HL-60 (cell line): ENCODE results near the gene MGAT5.

ENCODE experiments used
- GABPA ChIP-seq: IDR thresholded peaks from 2 replicates; pipeline ENCODE4 v1.6.1; 2012; ENCODE audit warnings: low read depth
- POLR2AphosphoS5 ChIP-seq: IDR thresholded peaks from 2 replicates; pipeline ENCODE4 v1.6.1; 2012; ENCODE audit warnings: low read depth
- SPI1 ChIP-seq: IDR thresholded peaks from 2 replicates; pipeline ENCODE4 v1.6.1; 2012; ENCODE audit warnings: low read depth, mild to moderate bottlenecking, borderline replicate concordance
- TF ChIP-seq, protein P1 (sequence below): IDR thresholded peaks from one replicate; pipeline ENCODE4 v1.5.1; 2011; ENCODE audit warnings: low read length, control low read depth, inconsistent platforms; ENCODE audit not compliant: insufficient read depth
- TF ChIP-seq, protein P2 (sequence below): IDR thresholded peaks from 2 replicates; pipeline ENCODE4 v1.6.1; 2012; ENCODE audit warnings: low read depth; ENCODE audit not compliant: insufficient replicate concordance

DNA sequence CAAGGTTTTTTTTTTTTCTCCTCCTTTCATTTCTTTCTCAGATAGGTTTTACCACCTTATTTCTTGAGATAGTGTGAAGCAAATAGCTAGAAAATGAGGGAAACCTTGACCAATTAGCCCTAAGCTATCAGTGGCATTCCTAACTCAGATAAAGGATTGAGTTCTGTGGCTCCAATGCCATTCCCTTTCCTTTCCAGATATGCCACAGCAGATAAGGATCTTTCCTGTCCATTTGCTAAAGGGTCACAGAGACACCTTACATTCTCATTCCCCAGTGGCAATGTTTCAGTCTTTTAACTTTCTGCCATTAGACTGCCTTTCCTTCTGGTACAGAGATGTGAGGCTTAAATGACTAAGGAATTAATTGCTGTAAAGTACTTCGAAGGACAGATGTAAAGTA lies 81.7 kb downstream of the MGAT5 start:
- TF ChIP-seq POLR2AphosphoS5 (no peak), SPI1 (no peak), GABPA (no peak)
- TF ChIP-seq, protein P1, sequence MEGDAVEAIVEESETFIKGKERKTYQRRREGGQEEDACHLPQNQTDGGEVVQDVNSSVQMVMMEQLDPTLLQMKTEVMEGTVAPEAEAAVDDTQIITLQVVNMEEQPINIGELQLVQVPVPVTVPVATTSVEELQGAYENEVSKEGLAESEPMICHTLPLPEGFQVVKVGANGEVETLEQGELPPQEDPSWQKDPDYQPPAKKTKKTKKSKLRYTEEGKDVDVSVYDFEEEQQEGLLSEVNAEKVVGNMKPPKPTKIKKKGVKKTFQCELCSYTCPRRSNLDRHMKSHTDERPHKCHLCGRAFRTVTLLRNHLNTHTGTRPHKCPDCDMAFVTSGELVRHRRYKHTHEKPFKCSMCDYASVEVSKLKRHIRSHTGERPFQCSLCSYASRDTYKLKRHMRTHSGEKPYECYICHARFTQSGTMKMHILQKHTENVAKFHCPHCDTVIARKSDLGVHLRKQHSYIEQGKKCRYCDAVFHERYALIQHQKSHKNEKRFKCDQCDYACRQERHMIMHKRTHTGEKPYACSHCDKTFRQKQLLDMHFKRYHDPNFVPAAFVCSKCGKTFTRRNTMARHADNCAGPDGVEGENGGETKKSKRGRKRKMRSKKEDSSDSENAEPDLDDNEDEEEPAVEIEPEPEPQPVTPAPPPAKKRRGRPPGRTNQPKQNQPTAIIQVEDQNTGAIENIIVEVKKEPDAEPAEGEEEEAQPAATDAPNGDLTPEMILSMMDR, result no peak
- TF ChIP-seq, protein P2, sequence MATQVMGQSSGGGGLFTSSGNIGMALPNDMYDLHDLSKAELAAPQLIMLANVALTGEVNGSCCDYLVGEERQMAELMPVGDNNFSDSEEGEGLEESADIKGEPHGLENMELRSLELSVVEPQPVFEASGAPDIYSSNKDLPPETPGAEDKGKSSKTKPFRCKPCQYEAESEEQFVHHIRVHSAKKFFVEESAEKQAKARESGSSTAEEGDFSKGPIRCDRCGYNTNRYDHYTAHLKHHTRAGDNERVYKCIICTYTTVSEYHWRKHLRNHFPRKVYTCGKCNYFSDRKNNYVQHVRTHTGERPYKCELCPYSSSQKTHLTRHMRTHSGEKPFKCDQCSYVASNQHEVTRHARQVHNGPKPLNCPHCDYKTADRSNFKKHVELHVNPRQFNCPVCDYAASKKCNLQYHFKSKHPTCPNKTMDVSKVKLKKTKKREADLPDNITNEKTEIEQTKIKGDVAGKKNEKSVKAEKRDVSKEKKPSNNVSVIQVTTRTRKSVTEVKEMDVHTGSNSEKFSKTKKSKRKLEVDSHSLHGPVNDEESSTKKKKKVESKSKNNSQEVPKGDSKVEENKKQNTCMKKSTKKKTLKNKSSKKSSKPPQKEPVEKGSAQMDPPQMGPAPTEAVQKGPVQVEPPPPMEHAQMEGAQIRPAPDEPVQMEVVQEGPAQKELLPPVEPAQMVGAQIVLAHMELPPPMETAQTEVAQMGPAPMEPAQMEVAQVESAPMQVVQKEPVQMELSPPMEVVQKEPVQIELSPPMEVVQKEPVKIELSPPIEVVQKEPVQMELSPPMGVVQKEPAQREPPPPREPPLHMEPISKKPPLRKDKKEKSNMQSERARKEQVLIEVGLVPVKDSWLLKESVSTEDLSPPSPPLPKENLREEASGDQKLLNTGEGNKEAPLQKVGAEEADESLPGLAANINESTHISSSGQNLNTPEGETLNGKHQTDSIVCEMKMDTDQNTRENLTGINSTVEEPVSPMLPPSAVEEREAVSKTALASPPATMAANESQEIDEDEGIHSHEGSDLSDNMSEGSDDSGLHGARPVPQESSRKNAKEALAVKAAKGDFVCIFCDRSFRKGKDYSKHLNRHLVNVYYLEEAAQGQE, result no peak
